ENCODE data around the gene TUFT1.

Gene TUFT1

GRCh38 chr1:151549199-151549598, 9.1 kb downstream of the TUFT1 start:
- TF ChIP-seq POLR2AphosphoS5 (IDR thresholded peaks at IDR 0.05; ENCODE audit: borderline replicate concordance, low read depth, low read length): no peak
- no peak for TF ChIP-seq EZH2 (IDR thresholded peaks at IDR 0.05)
- TF ChIP-seq FOXP2 (optimal IDR thresholded peaks at IDR 0.05; ENCODE audit: control extremely low read depth, extremely low read length, insufficient read depth): no peak
- Histone ChIP-seq H3K27ac (no peak overlapping the region), H3K4me3 (no peak overlapping the region), H3K9me3 (ENCODE audit: low read depth, low read length) (no peaks in the 10 kb centered on the region), H3K9ac (ENCODE audit: insufficient read length) (no peak overlapping the region), H3K36me3 (ENCODE audit: insufficient read depth, low read length) (no peaks in the 10 kb centered on the region)
- no peak for DNase-seq (ENCODE audit: low read depth, low spot score)

GRCh38 chr1:151553659-151554058, 13.6 kb downstream of the TUFT1 start:
- Histone ChIP-seq H3K4me3 (no peak overlapping the region), H3K27ac (no peak overlapping the region), H3K9me3 (ENCODE audit: low read depth, low read length) (no peaks in the 10 kb centered on the region), H3K9ac (ENCODE audit: insufficient read length) (no peak overlapping the region), H3K36me3 (ENCODE audit: insufficient read depth, low read length) (no peaks in the 10 kb centered on the region)
- TF ChIP-seq FOXP2 (optimal IDR thresholded peaks at IDR 0.05; ENCODE audit: control extremely low read depth, extremely low read length, insufficient read depth): no peak
- no peak for TF ChIP-seq POLR2AphosphoS5 (IDR thresholded peaks at IDR 0.05; ENCODE audit: borderline replicate concordance, low read depth, low read length)
- TF ChIP-seq EZH2 (IDR thresholded peaks at IDR 0.05): no peak
- DNase-seq (ENCODE audit: low read depth, low spot score): no peak

DNA sequence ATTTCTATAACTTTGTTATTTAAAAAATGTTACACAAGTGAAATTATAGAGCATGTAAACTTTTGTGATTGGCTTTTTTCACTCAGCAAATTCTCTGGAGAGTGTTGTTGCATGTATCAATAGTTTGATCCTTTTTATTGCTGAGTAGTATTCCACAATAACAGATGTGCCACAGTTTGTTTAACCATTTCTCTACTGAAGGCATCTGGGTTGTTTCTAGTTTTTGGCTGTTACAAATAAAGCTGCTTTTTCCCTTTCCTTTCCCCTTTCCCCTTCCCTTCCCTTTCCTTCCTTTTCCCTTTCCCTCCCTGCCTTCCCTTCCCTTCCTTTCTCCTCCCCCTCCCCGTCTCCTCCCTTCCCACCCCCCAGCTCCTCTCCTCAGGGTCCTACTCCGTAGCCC, 15.9 kb downstream of the TUFT1 start:
- no peak for DNase-seq (ENCODE audit: low read depth, low spot score)
- no peak for TF ChIP-seq EZH2 (IDR thresholded peaks at IDR 0.05)
- no peak for TF ChIP-seq POLR2AphosphoS5 (IDR thresholded peaks at IDR 0.05; ENCODE audit: borderline replicate concordance, low read depth, low read length)
- no peak for TF ChIP-seq FOXP2 (optimal IDR thresholded peaks at IDR 0.05; ENCODE audit: control extremely low read depth, extremely low read length, insufficient read depth)
- Histone ChIP-seq H3K27ac (no peak overlapping the region), H3K9me3 (ENCODE audit: low read depth, low read length) (no peaks in the 10 kb centered on the region), H3K36me3 (ENCODE audit: insufficient read depth, low read length) (no peaks in the 10 kb centered on the region), H3K9ac (ENCODE audit: insufficient read length) (no peak overlapping the region), H3K4me3 (no peak overlapping the region)

DNA sequence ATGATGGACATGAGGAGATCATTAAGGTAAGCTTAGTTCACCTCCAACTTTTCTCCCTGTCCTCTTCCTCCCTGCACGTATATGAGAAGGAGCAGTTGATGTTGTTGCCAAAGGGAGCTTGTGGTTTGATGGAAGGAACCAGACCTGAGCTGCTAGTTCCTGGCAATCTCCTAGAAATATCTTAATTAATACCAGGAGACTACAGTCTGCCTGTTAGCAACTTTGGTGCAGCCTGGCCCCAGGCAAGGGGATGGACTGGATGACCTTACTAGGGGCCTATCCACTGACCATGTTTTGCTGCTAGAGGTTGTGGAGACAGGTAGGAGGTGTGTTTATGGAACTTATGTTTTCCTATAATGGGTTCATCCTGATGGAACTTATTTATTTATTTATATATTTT, 22.6 kb downstream of the TUFT1 start:
- H3K36me3 ChIP-seq (ENCODE audit: insufficient read depth, low read length): no peaks in the 10 kb centered on the region
- DNase-seq (ENCODE audit: low read depth, low spot score): no peak
- TF ChIP-seq POLR2AphosphoS5 (IDR thresholded peaks at IDR 0.05; ENCODE audit: borderline replicate concordance, low read depth, low read length) (no peak), EZH2 (IDR thresholded peaks at IDR 0.05) (no peak), FOXP2 (optimal IDR thresholded peaks at IDR 0.05; ENCODE audit: control extremely low read depth, extremely low read length, insufficient read depth) (no peak)
- no peak overlapping the region for H3K4me3 ChIP-seq
- no peak overlapping the region for H3K27ac ChIP-seq
- H3K9ac ChIP-seq (ENCODE audit: insufficient read length): no peak overlapping the region
- no peaks in the 10 kb centered on the region for H3K9me3 ChIP-seq (ENCODE audit: low read depth, low read length)

DNA sequence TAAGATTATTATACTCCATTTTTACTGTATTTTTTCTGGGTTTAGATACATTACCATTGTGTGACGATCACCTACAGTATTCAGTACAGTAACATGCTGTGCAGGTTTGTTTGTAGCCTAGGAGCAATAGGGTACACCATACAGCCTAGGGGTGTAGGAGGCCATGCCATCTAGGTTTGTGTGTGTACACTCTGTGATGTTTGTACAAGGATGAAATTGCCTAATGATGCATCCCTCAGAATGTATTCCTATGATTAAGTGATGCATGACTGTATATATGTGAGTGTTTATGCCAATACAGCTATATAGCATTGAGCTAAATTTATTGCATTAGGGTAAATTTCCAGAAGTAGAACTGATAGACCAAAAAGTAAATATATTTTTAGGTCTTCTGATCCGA, 23.3 kb downstream of the TUFT1 start:
- TF ChIP-seq FOXP2 (optimal IDR thresholded peaks at IDR 0.05; ENCODE audit: control extremely low read depth, extremely low read length, insufficient read depth) (no peak), EZH2 (IDR thresholded peaks at IDR 0.05) (no peak), POLR2AphosphoS5 (IDR thresholded peaks at IDR 0.05; ENCODE audit: borderline replicate concordance, low read depth, low read length) (no peak)
- Histone ChIP-seq H3K27ac (no peak overlapping the region), H3K9ac (ENCODE audit: insufficient read length) (no peak overlapping the region), H3K9me3 (ENCODE audit: low read depth, low read length) (no peaks in the 10 kb centered on the region), H3K4me3 (no peak overlapping the region), H3K36me3 (ENCODE audit: insufficient read depth, low read length) (no peaks in the 10 kb centered on the region)
- no peak for DNase-seq (ENCODE audit: low read depth, low spot score)

DNA sequence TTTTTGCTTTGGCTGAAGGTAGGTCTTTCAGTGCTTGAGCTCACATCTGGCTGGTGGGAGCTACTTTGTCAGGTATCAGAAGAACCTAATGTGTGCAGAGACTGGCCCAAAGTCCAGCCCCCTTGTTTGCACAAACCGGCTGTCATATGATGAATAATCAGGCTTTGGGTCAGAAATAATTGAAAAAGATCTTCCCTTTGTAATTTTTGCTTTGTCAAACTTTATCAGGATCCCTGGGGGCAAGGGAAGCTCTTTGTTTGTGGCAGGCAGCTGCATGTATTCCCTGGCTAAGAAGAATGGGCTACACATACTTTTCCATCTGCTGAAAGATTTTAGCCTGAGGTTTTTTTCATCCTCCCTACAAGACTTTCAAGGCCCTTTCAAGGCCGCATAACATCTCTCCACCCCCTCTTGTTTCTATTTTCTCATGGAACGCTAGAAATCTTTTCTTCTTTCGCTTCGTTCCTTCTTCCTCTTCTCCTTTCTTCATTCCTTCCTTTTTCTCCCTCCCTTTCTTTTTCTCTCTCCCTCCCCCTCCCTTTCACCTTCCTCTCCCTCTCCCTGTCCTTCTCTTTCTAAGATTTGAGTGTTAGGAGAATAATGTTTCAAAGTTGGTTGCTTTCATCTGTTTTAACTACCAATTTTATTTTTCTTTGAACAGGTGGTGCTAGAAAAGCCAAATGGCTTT, 25.5 kb downstream of the TUFT1 start:
- H3K9ac ChIP-seq (ENCODE audit: insufficient read length): no peak overlapping the region
- H3K9me3 ChIP-seq (ENCODE audit: low read depth, low read length): no peaks in the 10 kb centered on the region
- no peaks in the 10 kb centered on the region for H3K36me3 ChIP-seq (ENCODE audit: insufficient read depth, low read length)
- H3K27ac ChIP-seq: no peak overlapping the region
- H3K4me3 ChIP-seq: no peak overlapping the region
- TF ChIP-seq POLR2AphosphoS5 (IDR thresholded peaks at IDR 0.05; ENCODE audit: borderline replicate concordance, low read depth, low read length) (no peak), EZH2 (IDR thresholded peaks at IDR 0.05) (no peak), FOXP2 (optimal IDR thresholded peaks at IDR 0.05; ENCODE audit: control extremely low read depth, extremely low read length, insufficient read depth) (no peak)
- DNase-seq (ENCODE audit: low read depth, low spot score): no peak

DNA sequence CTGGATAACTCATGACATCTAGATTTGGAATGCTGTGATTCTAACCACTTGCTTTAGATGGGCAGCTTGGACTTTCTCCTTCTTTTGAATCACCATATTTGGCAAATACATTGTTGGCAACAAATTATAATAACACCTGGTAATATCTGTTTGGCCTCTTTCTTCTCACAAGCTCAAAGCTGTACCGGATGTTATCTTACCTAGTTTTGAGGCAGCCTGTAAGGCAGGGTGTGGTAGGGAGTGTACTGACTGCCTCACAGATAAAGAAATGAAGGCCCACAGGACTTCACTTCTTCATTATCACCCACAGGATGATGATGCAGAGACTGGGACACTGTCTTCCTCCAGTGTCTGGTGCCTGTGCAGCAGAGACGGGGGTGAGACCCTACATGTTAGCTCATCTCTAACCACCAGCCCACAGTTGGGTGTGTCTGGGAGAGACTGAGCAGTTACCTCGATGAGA, 28.5 kb downstream of the TUFT1 start:
- Histone ChIP-seq H3K4me3 (no peak overlapping the region), H3K36me3 (ENCODE audit: insufficient read depth, low read length) (no peaks in the 10 kb centered on the region), H3K9me3 (ENCODE audit: low read depth, low read length) (no peaks in the 10 kb centered on the region), H3K27ac (no peak overlapping the region), H3K9ac (ENCODE audit: insufficient read length) (no peak overlapping the region)
- no peak for TF ChIP-seq POLR2AphosphoS5 (IDR thresholded peaks at IDR 0.05; ENCODE audit: borderline replicate concordance, low read depth, low read length)
- TF ChIP-seq EZH2 (IDR thresholded peaks at IDR 0.05): no peak
- TF ChIP-seq FOXP2 (optimal IDR thresholded peaks at IDR 0.05; ENCODE audit: control extremely low read depth, extremely low read length, insufficient read depth): no peak
- DNase-seq (ENCODE audit: low read depth, low spot score): no peak

DNA sequence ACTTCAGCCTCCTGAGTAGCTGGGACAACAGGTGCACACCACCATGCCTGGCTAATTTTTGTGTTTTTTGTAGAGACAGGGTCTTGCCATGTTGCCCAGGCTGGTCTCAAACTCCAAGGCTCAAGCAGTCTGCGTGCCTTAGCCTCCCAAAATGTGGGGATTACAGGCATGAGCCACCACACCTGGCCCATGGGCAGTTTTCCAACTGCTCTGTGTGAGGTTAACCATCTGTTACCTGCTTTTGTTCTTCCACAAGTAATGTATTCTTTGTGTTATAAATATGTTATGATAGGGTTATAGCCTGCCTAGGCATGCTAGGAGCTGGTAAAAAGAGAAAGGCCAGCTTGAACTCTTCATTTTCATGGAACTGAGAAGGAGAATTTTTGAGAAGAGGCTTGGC, 30.7 kb downstream of the TUFT1 start:
- Histone ChIP-seq H3K4me3 (no peak overlapping the region), H3K9ac (ENCODE audit: insufficient read length) (no peak overlapping the region), H3K27ac (no peak overlapping the region), H3K36me3 (ENCODE audit: insufficient read depth, low read length) (no peaks in the 10 kb centered on the region), H3K9me3 (ENCODE audit: low read depth, low read length) (no peaks in the 10 kb centered on the region)
- TF ChIP-seq POLR2AphosphoS5 (IDR thresholded peaks at IDR 0.05; ENCODE audit: borderline replicate concordance, low read depth, low read length) (no peak), FOXP2 (optimal IDR thresholded peaks at IDR 0.05; ENCODE audit: control extremely low read depth, extremely low read length, insufficient read depth) (no peak), EZH2 (IDR thresholded peaks at IDR 0.05) (no peak)
- no peak for DNase-seq (ENCODE audit: low read depth, low spot score)
